Measurements from ENCODE around the gene RGL3.

RGL3 gene

GRCh38 chr19:11367528-11367927, 51.6 kb downstream of the RGL3 start:
- no peaks in the 10 kb centered on the region for H3K27me3 ChIP-seq (ENCODE audit: control insufficient read depth in 1 of 2, insufficient read depth in 2 of 2, low read length in 2 of 2)
- no peak overlapping the region for H3K27ac ChIP-seq (ENCODE audit: low read length)
- no peak overlapping the region for H3K9ac ChIP-seq (ENCODE audit: low read length in 2 of 2)
- no peak overlapping the region for H3K4me3 ChIP-seq (ENCODE audit: low read length in 2 of 2)
- H3K4me1 ChIP-seq (ENCODE audit: control insufficient read depth, insufficient read depth, low read length), result no peaks in the 10 kb centered on the region
- peaks cover 11 to 14% of the 10 kb centered on the region in 2 donors for H3K36me3 ChIP-seq (ENCODE audit: control insufficient read depth in 2 of 2, insufficient read depth in 2 of 2, low read length in 2 of 2)
- H3K9me3 ChIP-seq (ENCODE audit: control insufficient read depth in 2 of 2, low read length in 2 of 2), result no peaks in the 10 kb centered on the region

- no peaks in the 10 kb centered on the region for H3K4me1 ChIP-seq (ENCODE audit: control insufficient read depth, insufficient read depth, low read length)
- H3K9me3 ChIP-seq (ENCODE audit: control insufficient read depth in 2 of 2, low read length in 2 of 2), result no peaks in the 10 kb centered on the region
- H3K4me3 ChIP-seq (ENCODE audit: low read length in 2 of 2), result no peak overlapping the region
- no peak overlapping the region for H3K27ac ChIP-seq (ENCODE audit: low read length)
- H3K27me3 ChIP-seq (ENCODE audit: control insufficient read depth in 1 of 2, insufficient read depth in 2 of 2, low read length in 2 of 2), result no peaks in the 10 kb centered on the region
- peaks cover 14 to 24% of the 10 kb centered on the region in 2 donors for H3K36me3 ChIP-seq (ENCODE audit: control insufficient read depth in 2 of 2, insufficient read depth in 2 of 2, low read length in 2 of 2)
- no peak overlapping the region for H3K9ac ChIP-seq (ENCODE audit: low read length in 2 of 2)
Observed at GRCh38 chr19:11365557-11366117, 53.5 kb downstream of the RGL3 start.

- no peaks in the 10 kb centered on the region for H3K9me3 ChIP-seq (ENCODE audit: control insufficient read depth in 2 of 2, low read length in 2 of 2)
- H3K27me3 ChIP-seq (ENCODE audit: control insufficient read depth in 1 of 2, insufficient read depth in 2 of 2, low read length in 2 of 2), result no peaks in the 10 kb centered on the region
- no peaks in the 10 kb centered on the region for H3K4me1 ChIP-seq (ENCODE audit: control insufficient read depth, insufficient read depth, low read length)
- no peak overlapping the region for H3K4me3 ChIP-seq (ENCODE audit: low read length in 2 of 2)
- no peak overlapping the region for H3K9ac ChIP-seq (ENCODE audit: low read length in 2 of 2)
- no peak overlapping the region for H3K27ac ChIP-seq (ENCODE audit: low read length)
- H3K36me3 ChIP-seq (ENCODE audit: control insufficient read depth in 2 of 2, insufficient read depth in 2 of 2, low read length in 2 of 2), result peaks cover 14 to 27% of the 10 kb centered on the region in 2 donors
Observed at GRCh38 chr19:11364935-11365334, 54.2 kb downstream of the RGL3 start.

- H3K36me3 ChIP-seq (ENCODE audit: control insufficient read depth in 2 of 2, insufficient read depth in 2 of 2, low read length in 2 of 2), result peaks cover 17 to 31% of the 10 kb centered on the region in 2 donors
Observed at GRCh38 chr19:11364296-11364904, 54.7 kb downstream of the RGL3 start.

DNA sequence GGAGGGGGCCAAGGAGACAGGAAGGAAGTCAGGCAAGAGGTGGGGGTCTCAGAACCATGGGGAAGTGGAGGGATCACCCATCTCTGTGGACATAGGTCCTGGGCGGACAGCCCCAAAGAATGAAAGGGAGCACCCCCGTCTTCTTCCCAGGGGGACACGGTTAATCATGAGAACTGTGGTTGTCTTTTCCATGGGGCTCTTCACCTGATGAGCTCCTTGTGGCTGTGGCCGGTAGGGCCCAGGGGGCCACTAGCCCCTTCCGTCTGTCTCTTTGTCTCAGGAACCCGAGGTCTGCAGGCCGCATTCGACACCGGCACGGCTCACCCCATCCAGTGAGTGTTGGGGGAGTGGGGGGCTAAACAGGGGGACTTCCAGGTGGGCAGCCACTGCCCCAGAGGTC, 55.2 kb downstream of the RGL3 start:
- Histone ChIP-seq H3K4me1 (ENCODE audit: control insufficient read depth, insufficient read depth, low read length) (no peaks in the 10 kb centered on the region), H3K27ac (ENCODE audit: low read length) (no peak overlapping the region), H3K4me3 (ENCODE audit: low read length in 2 of 2) (no peak overlapping the region), H3K27me3 (ENCODE audit: control insufficient read depth in 1 of 2, insufficient read depth in 2 of 2, low read length in 2 of 2) (no peaks in the 10 kb centered on the region), H3K36me3 (ENCODE audit: control insufficient read depth in 2 of 2, insufficient read depth in 2 of 2, low read length in 2 of 2) (peaks cover 20 to 34% of the 10 kb centered on the region in 2 donors), H3K9ac (ENCODE audit: low read length in 2 of 2) (no peak overlapping the region), H3K9me3 (ENCODE audit: control insufficient read depth in 2 of 2, low read length in 2 of 2) (no peaks in the 10 kb centered on the region)

More at GRCh38 chr19:11364296-11364904, 54.7 kb downstream of the RGL3 start:
- no peak overlapping the region for H3K9ac ChIP-seq (ENCODE audit: low read length in 2 of 2)
- H3K27ac ChIP-seq (ENCODE audit: low read length), result no peak overlapping the region
- no peaks in the 10 kb centered on the region for H3K4me1 ChIP-seq (ENCODE audit: control insufficient read depth, insufficient read depth, low read length)
- no peak overlapping the region for H3K4me3 ChIP-seq (ENCODE audit: low read length in 2 of 2)
- no peaks in the 10 kb centered on the region for H3K9me3 ChIP-seq (ENCODE audit: control insufficient read depth in 2 of 2, low read length in 2 of 2)
- no peaks in the 10 kb centered on the region for H3K27me3 ChIP-seq (ENCODE audit: control insufficient read depth in 1 of 2, insufficient read depth in 2 of 2, low read length in 2 of 2)

GRCh38 chr19:11361771-11362731, 57.1 kb downstream of the RGL3 start:
- no peaks in the 10 kb centered on the region for H3K27me3 ChIP-seq (ENCODE audit: control insufficient read depth in 1 of 2, insufficient read depth in 2 of 2, low read length in 2 of 2)
- H3K36me3 ChIP-seq (ENCODE audit: control insufficient read depth in 2 of 2, insufficient read depth in 2 of 2, low read length in 2 of 2), result peaks cover 20 to 36% of the 10 kb centered on the region in 2 donors

DNA sequence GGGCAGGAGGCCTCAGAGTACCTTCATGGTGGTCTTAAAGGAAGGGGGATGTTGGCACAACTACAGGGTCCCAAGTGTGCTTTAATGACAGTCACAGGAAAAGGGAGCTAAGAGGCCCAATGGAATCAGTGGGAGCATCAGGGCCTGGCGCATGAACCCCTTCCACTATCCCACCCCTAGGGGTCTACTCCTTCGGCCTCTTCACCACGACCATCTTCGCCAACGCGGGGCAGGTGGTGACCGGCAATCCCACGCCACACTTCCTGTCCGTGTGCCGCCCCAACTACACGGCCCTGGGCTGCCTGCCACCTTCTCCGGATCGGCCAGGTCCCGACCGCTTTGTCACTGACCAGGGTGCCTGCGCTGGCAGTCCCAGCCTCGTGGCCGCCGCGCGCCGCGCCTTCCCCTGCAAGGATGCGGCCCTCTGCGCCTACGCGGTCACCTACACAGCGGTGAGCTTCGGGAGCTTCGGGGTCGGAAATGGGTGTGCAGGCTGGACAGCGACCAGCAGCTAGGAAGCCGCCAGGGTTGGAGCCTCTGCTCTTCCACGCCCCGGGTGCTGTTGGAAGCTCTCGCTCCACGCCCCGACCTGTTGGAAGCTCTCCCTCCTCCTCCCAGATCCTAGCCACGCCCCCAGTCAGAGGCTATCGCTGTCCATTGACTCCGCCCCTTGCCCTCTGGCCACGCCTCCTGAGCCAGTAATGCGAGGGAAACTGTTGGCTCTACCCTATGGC, 57.9 kb downstream of the RGL3 start:
- H3K9ac ChIP-seq (ENCODE audit: low read length in 2 of 2), result no peak overlapping the region
- no peaks in the 10 kb centered on the region for H3K9me3 ChIP-seq (ENCODE audit: control insufficient read depth in 2 of 2, low read length in 2 of 2)
- H3K4me3 ChIP-seq (ENCODE audit: low read length in 2 of 2), result no peak overlapping the region
- no peak overlapping the region for H3K27ac ChIP-seq (ENCODE audit: low read length)
- H3K4me1 ChIP-seq (ENCODE audit: control insufficient read depth, insufficient read depth, low read length), result peaks cover 4% of the 10 kb centered on the region
- H3K36me3 ChIP-seq (ENCODE audit: control insufficient read depth in 2 of 2, insufficient read depth in 2 of 2, low read length in 2 of 2), result peaks cover 20 to 36% of the 10 kb centered on the region in 2 donors
- H3K27me3 ChIP-seq (ENCODE audit: control insufficient read depth in 1 of 2, insufficient read depth in 2 of 2, low read length in 2 of 2), result no peaks in the 10 kb centered on the region

More at GRCh38 chr19:11361771-11362731, 57.1 kb downstream of the RGL3 start:
- H3K9me3 ChIP-seq (ENCODE audit: control insufficient read depth in 2 of 2, low read length in 2 of 2), result no peaks in the 10 kb centered on the region
- H3K4me3 ChIP-seq (ENCODE audit: low read length in 2 of 2), result no peak overlapping the region
- no peak overlapping the region for H3K27ac ChIP-seq (ENCODE audit: low read length)
- H3K9ac ChIP-seq (ENCODE audit: low read length in 2 of 2), result no peak overlapping the region
- H3K4me1 ChIP-seq (ENCODE audit: control insufficient read depth, insufficient read depth, low read length), result no peaks in the 10 kb centered on the region

- peaks cover 17 to 32% of the 10 kb centered on the region in 2 donors for H3K36me3 ChIP-seq (ENCODE audit: control insufficient read depth in 2 of 2, insufficient read depth in 2 of 2, low read length in 2 of 2)
- no peak overlapping the region for H3K4me3 ChIP-seq (ENCODE audit: low read length in 2 of 2)
- H3K27ac ChIP-seq (ENCODE audit: low read length), result no peak overlapping the region
- H3K27me3 ChIP-seq (ENCODE audit: control insufficient read depth in 1 of 2, insufficient read depth in 2 of 2, low read length in 2 of 2), result no peaks in the 10 kb centered on the region
- H3K4me1 ChIP-seq (ENCODE audit: control insufficient read depth, insufficient read depth, low read length), result peaks cover 13% of the 10 kb centered on the region
- no peaks in the 10 kb centered on the region for H3K9me3 ChIP-seq (ENCODE audit: control insufficient read depth in 2 of 2, low read length in 2 of 2)
- no peak overlapping the region for H3K9ac ChIP-seq (ENCODE audit: low read length in 2 of 2)
Observed at GRCh38 chr19:11359421-11359820, 59.7 kb downstream of the RGL3 start.

DNA sequence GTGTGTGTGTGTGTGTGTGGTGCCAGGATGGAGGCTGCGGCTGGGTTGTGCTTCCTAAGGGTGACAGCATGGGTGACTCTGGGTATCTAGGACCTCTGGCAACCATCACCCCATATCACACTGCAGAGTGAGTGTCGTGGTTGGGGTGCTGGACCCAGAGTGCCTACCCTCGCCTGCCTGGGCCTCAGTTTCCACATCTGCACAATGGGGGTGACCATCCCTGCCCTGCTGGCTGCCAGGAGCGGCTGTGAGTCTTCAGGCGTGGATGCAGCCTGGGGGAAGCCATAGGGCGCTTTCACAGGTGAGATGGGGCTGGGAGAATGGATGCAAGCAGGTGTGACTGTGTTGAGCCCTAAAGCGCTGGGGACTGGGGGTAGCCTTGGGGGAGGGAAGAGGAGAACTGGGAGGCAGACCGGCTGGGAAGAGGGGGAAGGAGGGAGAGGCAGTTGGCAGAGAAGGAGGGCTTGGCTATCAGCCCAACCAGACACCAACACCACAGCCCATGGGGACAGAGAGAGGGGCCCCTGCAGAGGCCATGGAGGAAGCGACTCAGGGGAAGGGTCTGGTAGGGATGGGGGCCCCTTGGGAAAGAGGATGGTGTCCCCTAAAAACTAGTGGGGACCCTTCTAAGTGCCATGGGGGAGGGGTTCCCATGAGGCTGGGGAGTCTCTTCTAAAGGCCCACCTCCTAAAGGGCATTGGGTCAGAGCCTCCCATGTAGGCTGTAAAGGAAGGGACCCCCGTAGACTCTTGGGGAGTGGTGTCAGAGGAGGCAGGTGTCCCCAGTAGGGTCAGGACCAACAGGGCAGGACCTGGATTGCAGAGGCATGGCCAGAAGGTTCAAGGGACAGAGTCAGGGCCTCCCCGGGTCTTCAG, 62.2 kb downstream of the RGL3 start:
- H3K9me3 ChIP-seq (ENCODE audit: control insufficient read depth in 2 of 2, low read length in 2 of 2), result no peaks in the 10 kb centered on the region
- H3K27me3 ChIP-seq (ENCODE audit: control insufficient read depth in 1 of 2, insufficient read depth in 2 of 2, low read length in 2 of 2), result no peaks in the 10 kb centered on the region
- no peak overlapping the region for H3K9ac ChIP-seq (ENCODE audit: low read length in 2 of 2)
- H3K27ac ChIP-seq (ENCODE audit: low read length), result no peak overlapping the region
- H3K36me3 ChIP-seq (ENCODE audit: control insufficient read depth in 2 of 2, insufficient read depth in 2 of 2, low read length in 2 of 2), result peaks cover 7 to 20% of the 10 kb centered on the region in 2 donors
- peak overlapping the region in 1 of 2 donors; percentile 88 for H3K4me3 ChIP-seq (ENCODE audit: low read length in 2 of 2)
- peaks cover 13% of the 10 kb centered on the region for H3K4me1 ChIP-seq (ENCODE audit: control insufficient read depth, insufficient read depth, low read length)

GRCh38 chr19:11356074-11356397, 63.1 kb downstream of the RGL3 start:
- H3K9me3 ChIP-seq (ENCODE audit: control insufficient read depth in 2 of 2, low read length in 2 of 2), result no peaks in the 10 kb centered on the region
- peak overlapping the region; percentile 81 to 88 for H3K4me3 ChIP-seq (ENCODE audit: low read length in 2 of 2)
- peak overlapping the region; percentile 66 to 80 for H3K9ac ChIP-seq (ENCODE audit: low read length in 2 of 2)
- peak overlapping the region; percentile 62 for H3K27ac ChIP-seq (ENCODE audit: low read length)
- no peaks in the 10 kb centered on the region for H3K27me3 ChIP-seq (ENCODE audit: control insufficient read depth in 1 of 2, insufficient read depth in 2 of 2, low read length in 2 of 2)
- peaks cover 13% of the 10 kb centered on the region for H3K4me1 ChIP-seq (ENCODE audit: control insufficient read depth, insufficient read depth, low read length)
- peaks cover 7 to 15% of the 10 kb centered on the region in 2 donors for H3K36me3 ChIP-seq (ENCODE audit: control insufficient read depth in 2 of 2, insufficient read depth in 2 of 2, low read length in 2 of 2)
